GM21825 (cell line): ENCODE results near the gene ZNF526.

Source experiments
- ATAC-seq: cut with Tn5 transposase; IDR thresholded peaks from one replicate; pipeline ENCODE4 v1.9.1; 2021; ENCODE audit warnings: mild to moderate bottlenecking, moderate library complexity; ENCODE audit not compliant: unreplicated experiment

The ZNF526 gene

DNA sequence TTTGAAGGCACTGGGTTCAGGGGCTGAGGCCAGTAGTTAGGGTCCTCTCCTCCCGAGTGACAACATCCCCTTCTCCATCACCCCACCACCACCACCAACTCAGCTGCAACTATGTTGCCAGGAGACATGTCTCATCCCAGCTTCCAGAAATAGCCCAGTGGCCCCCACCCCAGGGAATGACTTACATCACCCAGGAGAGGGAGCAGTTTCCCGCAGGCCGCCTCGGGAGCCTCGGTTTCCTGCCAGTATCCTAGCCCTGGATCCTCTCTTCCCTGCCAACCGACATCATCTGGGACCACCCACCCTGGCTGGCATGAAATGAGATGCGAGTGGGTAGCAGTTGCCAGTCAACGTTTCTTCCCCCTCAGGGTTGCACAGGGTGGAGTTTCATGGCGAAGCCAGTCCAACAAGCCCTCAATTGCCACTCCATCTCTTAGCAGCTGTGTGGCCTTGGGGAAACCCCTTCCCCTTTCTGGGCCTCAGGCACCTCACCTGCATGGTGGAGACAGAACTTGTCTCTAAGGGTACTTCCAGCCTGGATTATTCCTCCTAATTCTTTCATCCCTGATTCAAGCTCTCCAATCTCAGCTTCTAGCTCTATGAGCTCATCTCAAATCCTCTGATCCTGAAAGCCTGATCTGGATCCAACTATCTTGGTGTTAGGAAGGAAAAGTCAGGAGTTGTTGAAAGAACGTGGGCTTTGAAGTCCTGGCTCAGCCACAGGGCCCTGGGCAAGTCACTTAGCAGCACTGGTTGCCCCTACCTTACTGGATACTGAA is 26.2 kb downstream of the ZNF526 start:
- ATAC-seq: no peak

- ATAC-seq: no peak
Observed at GRCh38 chr19:42246922-42247639, 27.0 kb downstream of the ZNF526 start.

DNA sequence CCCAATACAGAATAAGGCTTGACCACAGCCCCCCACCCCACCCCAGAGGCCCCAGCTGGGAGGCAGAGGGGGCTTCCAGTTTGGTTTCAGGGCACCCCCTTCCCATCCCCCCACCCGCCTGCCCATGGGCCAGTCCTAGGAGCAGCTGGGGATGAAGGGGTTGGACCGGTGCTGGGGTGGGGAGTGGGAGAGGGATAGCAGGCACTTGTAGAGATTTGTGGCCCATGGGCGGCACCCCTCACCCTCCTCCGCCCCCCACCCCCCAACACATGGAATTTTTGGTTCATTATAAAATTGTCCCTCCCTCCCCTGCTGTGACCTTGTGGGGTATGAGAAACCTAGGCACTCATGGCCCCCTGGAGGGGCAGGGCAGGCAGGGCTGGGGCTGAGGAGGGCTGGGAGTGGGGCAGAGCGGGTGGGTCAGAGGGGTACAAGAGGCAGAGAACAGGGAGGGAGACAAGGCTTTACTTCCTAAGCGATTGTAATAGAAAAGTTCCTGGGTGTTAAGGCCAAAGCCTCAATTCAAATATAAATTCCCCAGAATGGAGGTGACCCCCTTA is 27.6 kb downstream of the ZNF526 start:
- ATAC-seq: no peak

DNA sequence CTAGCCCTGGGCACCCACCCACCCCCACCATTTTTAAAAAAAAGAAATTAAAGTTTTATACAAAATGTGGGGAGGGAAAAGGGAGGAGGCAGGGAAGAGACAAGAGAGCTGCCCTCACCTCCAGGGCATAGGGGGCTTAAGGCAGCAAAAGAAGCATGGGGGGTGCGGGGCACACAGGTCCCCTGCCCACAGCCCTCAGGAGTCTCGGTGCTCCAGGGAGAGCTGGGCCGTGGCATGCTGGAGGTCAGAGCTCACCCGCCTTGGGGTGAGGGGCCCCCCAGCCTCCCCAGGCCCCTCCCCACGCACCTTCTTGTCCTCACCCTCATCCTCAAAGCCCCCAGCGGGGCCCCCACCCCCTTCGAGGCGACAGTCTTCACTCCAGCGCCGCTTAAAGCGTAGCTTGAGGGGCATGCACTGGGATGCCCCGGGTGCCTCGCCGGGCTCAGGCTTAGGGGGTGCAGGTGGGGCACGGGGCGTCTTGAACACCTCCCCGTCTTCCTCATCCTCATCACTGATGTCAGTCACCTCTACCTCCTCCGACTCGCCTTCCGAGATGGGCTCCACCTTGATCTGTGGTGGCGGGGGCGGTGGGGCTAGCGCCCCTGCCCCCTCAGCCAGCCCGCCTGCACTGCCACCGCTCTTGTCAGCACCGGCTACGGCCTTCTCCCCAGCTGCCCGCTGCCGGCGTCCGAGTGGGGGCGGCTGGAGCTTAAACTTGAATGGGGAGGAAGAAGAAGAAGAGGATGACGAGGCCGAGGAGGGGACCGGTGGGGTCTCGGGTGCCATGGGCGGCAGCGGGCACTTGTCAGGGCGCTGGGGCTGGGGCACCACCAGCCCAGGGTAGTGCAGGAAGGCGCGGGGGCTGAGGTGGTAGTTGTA is 28.4 kb downstream of the ZNF526 start:
- ATAC-seq: no peak

GRCh38 chr19:42249149-42249750 is 29.1 kb downstream of the ZNF526 start:
- ATAC-seq: no peak

DNA sequence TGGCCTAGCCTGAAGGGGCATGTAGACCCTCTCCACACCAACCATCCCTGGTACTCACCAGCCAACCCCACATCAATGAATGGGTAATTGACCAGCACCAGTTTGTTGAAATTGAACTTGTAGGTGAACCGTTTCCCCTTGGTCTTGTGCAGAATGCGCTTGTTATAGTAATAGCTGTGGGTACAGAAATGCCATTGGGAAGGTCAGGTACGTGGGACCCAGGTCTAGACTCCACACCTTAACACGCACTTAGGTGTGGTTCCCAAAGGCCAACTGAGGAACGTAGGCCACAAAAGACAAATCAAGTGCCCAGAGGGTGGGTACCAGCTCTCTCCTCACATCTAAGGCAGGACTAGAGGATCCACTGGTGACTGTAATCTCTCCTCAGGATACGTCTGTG is 29.7 kb downstream of the ZNF526 start:
- no peak for ATAC-seq

GRCh38 chr19:42250183-42250665 is 30.1 kb downstream of the ZNF526 start:
- ATAC-seq: no peak

DNA sequence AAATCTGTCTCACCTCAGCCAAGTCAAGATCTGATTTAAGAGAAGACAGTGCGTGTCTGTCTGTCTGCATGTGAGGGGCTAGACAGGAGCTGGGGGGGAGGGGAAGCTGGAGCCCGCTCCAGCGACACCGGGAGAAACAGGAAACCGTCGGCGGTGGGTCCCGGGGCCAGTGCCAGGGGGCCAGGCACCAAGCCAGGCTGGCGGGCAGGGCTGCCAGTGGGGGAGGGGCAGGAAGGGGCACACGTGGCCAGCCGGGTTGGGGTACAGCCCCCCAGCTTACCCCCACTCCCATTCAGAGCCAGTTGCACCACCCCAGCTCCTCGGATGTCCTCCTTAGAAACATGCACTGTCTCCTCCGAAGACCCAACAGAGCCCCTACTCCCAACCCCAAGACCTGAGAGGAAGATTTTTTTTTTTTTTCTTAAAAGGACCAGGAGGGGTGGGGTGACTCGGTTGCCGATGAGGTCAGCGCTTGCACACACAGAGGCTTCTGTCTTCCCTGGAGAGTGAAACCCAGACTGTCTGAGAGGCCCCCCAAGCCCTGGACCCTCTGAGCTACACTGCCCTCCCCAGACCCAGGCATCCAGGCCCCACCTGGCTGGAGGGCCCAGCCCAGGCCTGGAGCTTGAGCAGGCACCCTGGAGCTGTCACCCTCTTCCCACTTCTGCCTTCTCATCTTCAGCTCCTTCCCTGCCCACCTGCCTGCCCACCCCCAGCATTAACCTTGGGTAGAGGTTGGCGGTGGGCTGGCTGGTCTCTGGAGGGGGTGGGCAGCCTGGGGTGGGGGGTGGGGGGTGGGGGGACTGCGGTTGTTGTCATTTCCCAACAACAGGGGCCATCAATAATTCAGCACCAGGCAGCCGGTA is 30.8 kb downstream of the ZNF526 start:
- ATAC-seq: no peak

DNA sequence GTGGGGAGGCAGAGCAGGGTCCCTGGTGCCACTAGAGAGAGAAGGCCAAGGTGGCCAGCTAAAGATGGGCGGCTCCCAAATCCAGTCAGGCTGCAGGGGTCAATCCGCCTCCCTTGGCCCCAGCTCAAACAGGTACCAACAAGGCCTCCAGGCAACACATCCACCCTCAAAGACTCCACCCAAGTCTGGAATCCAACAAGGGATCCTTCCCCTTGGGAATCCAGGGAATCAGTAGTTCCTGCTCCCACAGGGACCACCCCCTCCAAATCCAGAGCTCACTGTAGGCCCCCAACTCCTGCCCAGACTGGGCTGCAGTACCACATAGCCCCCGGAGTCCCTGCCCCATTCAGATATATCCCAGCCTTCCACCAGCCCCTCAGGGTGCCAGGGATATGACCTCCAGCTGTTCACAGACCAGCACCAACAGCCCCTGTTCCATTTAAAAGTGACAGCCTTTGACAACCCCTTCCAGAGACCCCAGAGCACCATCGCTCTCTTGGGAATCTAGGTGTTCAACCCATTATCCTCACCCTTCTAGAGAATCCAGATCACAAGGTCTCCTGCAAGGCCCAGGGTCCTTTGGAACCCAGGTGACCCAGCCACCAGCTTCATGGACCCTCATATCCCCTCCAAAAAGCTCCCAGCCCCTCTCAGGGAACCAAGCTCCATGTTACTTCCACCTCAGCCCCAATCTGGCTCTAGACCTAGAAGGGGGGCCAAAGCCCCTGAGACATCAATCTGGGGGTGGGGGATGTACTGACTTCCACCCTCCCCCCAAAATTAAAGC is 31.7 kb downstream of the ZNF526 start:
- ATAC-seq: no peak

DNA sequence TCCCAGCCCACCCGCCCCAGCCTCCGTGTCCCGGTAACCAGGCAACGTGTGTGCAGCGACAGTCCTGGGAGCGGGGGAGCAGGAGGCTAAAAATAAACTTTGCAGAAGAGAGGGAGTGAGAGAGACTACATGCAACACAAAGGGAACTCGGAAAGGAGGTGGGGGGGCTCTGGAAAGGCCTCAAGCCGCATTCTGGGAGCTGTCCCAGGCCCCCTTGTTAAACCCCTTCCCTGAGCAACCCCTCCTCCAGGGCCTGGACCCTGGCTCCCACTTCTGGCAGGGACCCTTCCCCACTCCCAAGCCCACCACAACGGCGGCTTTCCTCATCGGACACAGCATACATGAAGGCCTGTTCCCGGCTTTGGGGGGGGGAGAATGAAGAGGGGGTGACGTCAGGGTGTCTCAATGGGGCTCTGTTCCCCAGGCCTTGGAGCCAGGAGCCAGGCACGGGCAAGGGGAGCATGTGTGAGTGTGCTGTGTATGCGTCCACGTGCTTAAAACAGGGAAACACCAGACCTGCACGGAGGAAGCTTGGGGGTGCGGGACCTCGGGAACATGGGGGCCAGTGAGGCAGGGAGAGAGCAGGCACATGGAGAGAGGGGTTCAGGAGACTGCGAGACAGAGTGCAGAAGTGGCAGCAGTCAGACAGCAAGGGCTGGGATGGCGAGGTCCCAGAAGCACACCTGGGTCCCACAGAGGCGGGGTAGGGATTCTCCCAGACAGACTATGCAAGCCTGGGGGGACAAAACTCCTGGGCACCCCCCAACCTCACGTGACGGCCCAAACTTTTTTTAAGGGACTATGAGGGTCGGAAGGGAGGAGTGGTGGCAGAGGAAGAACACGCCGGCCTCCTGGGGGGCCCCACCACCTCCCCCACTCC is 32.5 kb downstream of the ZNF526 start:
- ATAC-seq: no peak

- no peak for ATAC-seq
Observed at GRCh38 chr19:42253245-42254088, 33.4 kb downstream of the ZNF526 start.

DNA sequence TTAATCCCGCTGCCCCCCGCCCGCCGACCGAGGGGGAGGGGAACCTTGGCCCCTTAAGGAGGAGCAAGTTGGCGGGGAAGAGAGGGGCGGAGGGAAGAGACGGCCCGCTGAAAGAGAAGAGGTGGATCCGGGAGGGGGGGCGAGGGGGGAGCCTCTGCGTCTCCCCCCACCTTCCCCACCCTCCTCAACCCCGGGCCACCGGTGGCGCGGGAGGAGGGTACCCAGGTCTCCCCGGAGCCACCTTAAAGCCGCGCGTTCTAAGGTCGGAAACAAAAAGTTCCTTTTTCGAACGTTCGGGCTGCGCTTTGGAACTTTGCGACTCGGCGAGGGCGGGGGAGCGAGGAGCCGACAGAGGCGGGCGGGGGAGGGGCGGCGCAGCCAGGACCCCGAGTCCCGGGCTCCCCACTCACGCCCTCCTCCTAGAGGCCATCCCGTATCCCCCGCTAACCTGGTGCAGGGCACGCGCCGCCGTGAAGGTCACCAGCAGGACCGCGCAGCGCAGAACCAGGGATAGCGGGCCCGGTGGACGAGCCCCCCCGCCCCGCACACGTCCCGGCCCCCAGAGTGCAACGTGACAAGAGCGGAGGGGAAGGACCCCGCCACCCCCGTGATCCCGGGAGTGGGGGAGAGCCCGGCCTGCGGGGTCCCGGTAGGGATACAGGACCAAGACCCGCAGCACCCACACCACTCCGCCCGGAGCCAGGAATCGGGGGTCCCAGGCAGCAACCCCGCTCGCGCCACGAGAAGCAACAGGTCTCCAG is 34.2 kb downstream of the ZNF526 start:
- ATAC-seq: no peak

GRCh38 chr19:42254850-42255765 is 35.0 kb downstream of the ZNF526 start, which contains the start of gene ERF:
TSS of gene ERF (minus strand) at chr19:42255128. CDS start at chr19:42254999, 129 bp downstream.
- peak; percentile 57 for ATAC-seq

DNA sequence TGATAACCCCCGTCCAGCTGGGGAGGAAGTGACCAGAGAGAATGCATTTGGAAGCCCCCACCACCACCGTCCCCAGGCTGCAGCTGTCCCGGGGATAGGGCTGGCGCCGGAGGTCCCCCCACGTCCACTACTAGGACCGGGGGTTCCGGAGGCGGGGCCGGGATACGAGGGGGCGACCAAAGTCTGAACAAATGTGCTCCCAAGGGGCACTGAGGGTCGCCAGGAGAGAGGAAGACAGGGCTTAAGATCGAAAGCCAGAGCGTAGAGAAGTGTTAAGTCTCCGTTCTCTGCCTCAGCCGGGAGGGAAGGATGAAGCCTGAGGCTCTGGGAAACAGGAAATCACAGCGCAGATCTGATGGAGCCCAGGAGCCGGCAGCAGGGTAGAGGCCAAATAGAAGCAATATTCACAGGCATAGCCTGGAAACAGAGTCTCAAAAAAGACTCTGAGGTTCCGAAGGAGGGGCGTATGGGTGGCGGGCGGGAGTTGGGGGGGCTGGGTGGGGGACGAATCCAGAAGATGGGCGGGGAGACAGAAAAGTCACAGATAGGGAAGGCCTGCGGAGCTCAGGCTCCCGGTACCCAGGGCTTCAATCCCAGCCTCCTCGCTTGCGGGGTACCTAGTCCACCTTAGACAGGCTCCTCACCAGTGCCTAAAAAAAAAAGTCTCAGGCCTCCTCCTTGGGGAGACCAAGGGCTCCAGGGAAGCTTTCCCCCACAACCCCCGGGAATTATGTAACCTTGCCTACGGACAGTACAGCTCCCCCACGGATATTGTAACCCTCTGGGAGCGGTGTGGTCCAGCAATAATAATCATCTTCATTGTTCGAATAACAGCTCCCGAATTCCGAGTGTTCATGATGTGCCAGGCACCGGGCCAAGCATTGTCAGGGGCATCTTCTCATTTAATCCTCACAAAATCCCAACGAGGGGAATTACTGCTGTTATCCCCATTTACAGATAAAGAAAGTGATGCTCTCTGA is 35.9 kb downstream of the ZNF526 start:
- no peak for ATAC-seq
